HG03025 (cell line): ENCODE results near the gene TFCP2.
A peak's percentile ranks its signal among the peaks of the same experiment; 100 is the strongest.

Source experiments
- ATAC-seq: cut with Tn5 transposase; IDR thresholded peaks from one replicate; pipeline ENCODE4 v1.9.1; 2021; ENCODE audit warnings: mild to moderate bottlenecking, moderate library complexity; ENCODE audit not compliant: unreplicated experiment, low FRiP score

Gene TFCP2

DNA sequence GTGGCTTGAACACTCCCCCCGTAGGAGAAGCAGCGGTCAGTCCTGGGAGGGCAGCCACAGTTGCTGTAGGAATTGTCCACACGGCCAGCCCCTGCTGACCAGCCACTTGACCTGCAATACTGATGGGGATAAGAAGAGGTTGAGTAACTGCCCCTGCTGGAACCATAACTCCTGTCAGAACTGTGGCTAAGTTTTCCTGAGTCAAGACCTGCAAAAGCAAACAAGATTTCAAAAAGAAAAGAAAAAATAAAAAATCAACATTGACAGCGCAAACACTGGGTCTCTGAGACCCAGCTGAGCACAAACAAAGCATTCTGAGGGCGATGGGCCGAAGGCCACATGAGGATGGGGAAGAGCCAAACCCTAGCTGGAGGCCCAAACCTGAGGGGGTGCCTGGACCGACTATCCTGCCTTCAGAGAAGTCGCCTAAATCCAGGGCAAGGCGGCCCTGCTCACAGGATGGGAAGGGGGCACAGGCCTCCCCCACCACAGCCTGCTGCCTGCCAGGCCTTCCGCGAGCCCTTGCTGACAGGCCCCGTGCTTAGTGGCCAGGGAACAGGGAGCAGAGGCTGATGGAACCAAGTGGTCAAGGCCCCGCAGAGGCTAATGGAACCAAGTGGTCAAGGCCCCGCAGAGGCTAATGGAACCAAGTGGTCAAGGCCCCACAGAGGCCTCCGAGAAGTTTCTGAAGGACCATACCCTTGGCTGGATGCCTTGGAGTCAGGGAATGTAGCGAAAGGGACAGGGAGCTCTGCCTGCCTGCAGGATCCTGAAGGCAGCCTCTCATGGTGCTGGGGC, 25.8 kb upstream of the TFCP2 start:
- no peak for ATAC-seq

DNA sequence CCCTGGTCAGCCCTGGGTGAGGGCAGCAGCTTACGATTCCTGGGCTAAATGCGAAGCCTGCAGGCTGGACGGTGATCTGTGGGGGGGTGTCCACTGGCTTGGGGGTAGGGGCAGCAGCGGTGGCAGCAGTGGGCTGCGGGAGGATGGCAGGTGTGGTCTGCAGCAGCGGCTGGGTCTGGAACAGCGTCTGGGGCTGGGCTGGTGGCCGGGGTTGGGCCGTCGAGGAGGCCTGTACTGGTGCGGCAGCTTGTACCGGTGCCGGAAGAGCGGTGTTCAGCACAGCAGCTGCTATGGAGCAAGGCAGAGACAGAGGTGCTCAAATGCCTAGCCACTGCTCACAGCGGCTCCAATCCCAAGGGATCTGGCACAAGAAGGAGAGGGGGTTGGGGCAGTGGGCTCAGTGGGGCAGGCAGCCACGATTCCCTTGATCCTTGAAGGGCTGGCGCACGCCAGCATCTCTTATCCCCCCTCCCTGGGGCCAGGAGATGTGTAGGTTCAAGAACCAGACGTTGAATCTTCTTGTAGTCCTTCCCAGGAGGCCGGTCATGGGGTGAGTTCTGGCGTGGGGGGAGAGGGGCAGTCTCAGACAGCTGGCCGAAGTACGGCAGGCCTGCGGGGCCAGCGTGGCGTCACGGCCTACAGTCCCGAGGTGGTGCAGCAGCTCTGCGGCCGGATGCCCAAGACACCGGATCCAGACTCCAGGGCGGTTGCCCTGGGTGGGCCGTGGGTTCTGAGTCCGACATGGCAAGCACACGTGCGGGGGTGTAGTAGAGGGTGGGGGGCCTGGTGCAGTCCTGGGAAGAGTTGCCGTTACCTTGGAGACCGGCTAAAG, 25.0 kb upstream of the TFCP2 start:
- ATAC-seq = no peak

DNA sequence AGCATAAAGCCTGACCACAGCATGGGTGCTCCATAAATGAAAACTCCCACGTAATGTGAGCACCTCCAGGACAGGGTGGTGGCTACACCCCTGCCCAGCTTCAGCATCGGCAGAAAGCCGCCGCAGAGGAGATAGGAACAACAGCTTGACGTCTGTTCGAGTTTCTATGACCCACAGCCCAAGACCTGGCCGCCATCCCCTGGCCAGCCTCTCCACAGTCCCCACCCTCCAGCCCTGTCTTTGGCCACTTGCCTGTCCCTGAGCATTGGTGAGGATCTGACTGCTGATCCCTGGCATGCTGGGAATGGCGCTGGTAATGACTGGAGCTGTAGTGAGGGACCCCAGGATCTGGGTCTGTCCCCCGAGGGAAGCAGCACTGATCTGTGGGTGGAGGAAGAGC, 23.6 kb upstream of the TFCP2 start:
- ATAC-seq = no peak

DNA sequence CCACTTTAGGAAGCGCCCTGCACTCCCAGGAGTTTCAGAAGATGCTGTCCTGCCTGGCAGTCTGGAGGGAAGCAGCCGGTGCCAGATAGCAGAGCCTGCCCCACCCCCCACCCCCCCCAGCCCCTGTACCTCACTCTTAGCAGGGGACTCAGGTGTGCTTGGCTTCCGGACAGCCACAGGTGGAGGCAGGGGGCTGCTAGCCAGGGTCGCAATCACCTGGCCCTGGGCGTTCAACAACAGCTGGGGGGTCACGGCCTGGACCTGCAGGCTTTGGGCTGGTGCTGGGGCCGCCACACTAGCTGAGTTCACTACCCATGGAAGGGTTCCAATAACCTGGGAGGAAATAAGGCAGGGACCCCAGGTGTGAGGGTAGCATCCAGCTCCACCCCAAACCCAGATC, 22.9 kb upstream of the TFCP2 start:
- ATAC-seq = no peak

DNA sequence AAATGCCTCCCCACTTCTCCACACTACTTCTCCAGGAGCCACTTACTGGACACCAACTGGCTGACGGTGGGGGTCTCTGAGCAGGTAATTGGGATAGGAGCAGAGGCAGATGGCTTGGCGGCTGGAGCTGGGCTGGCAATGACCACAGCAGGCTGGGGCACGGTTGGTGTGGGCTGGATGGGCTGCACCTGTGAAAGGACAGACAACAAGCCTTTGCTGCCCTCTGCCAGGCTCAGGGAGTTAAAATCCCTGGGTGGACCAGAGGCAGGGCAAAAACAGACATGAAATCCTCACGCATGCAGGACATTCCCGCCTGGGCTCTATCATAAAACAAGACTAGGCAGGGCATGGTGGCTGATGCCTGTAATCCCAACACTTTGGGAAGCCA, 19.3 kb upstream of the TFCP2 start:
- no peak for ATAC-seq

DNA sequence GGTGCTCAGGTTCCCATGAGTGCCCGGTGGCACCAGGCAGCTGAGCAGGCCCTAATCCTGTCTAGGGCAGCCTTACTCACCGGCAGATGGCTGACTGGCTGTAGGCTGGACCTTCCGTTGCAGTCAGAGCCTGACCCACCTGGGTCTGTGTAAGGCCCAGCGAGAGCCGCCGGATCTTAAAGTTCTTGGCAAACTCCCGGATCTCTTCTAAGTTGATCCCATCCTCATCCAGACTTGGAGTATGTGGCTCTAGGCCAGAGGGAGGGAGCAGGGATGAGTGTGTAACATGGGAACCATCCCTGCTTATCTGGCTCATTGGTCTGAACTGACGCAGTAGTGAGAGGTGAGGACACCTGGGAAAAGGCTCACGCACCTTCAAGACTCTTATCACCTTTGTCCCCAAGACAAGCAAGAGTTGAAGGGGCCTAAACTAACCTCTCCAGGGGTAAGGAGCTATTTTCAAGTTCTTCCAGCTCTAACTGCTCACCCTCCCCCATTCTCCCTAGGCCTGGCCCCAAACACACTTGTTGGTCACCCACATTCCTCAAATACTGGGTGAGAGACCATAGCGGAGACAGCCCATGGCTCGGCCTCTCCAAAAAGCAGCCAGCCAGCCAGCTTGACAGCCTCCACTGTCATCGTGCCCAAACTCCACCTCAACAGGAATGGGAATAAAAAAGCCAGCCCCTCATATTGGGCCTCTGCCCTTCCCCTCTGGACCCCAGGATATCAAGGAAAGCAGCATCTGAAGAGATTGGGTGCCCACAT, 18.8 kb upstream of the TFCP2 start:
- no peak for ATAC-seq

DNA sequence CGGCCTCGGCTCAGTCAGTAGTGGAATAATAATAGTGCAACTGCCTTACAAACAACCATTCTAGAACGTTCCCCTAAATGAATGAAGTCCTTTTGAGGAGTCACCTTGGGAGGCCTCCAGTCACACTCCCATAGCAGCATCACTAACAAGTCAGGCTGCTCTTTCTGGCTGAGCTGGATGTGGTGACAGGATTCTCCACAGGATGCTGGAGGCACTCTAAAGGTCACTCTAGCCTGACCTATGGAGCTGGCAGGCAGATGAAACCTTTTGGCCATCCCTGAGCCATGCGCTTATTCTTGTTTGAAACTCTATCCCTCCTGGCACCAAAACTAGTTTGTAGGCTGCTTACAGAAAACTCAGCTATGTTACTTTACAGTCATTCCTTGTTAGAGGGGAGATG, 17.9 kb upstream of the TFCP2 start:
- no peak for ATAC-seq

DNA sequence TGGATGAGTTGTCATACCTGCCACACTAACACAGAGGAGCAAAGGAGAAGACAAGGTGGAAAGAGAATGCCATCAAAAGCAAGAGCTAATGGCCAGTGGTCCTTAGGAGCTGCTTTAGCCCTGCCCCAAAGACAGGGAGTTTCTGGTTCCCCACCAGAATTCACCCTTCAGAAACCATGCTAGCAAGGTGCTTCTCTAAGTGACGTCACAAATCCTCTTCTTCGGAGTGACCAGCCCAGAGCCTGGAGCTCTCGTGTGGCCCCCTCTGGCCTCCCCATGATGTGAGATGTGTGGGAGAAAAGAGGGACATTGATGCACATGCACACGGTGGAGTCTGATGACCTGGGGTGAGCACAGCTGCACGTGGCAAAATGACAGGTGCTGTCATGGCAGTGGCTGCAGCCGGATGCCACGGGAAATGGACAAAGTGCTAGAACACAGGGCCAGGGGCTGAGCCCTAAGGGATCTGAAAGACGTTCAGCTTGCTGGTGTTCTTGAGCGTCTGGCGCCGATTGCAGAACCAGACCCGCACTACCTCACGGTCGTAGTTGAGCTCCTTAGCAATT, 16.9 kb upstream of the TFCP2 start:
- ATAC-seq = no peak

DNA sequence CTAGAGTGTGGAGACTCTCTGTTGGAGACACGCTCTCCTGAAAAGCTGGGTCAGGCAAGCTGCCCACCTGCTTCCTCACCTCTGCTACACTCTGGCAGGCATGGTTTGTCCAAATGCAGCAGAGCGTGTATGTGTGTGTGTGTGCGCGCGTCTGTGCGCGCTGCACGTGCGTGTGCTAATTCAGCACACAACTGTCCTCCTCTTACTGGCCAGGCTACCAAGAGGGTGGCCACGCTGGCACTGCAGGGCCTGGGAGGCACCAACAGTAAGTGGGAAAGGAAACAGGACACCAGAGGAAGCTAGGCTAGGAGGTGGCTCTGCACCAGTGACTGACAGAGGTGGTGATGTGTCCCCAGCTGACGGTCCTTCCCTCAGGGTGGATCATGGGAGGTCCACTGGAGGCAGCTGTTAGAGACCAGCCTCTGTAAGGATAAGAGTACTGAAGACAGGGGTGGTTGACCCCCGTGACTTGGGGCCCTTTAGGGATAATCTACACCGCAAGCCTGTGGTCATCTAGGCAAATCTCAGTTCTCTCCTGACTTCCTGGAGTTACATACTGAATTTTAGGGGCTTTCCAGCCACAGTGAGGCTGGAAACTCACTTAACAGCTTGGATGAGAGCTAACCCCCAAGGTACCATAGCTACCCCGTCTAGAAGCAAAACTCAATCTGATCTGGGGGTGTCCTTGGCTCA, 15.6 kb upstream of the TFCP2 start:
- no peak for ATAC-seq

DNA sequence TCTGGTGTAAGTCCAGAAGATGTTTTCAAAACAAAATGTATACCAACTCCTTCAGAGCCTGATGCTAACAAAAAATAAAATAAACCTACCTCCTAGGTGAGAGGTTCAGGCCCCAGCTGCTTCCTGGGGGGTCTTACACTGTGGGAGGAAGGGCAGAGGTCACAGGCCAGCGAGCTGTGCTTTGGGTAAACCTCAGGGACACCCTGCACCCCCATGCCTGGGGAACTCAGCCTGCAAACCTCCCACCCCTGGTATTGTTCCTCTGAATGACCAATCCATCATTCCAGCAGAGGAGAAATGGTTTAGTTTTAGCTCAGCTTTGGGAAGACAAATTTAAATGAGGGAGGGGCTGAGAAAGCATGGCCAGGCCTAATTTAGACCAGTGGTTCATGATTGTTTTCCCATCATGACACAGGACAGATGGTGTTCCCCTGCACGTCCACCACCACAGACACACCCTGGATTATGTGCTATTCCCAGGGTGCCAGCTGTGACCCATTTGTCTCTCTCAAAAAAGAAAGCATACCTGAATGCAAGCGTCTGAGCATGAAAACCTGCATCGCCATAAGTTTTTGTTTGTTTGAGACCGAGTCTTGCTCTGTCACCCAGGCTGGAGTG, 14.5 kb upstream of the TFCP2 start:
- ATAC-seq = no peak

DNA sequence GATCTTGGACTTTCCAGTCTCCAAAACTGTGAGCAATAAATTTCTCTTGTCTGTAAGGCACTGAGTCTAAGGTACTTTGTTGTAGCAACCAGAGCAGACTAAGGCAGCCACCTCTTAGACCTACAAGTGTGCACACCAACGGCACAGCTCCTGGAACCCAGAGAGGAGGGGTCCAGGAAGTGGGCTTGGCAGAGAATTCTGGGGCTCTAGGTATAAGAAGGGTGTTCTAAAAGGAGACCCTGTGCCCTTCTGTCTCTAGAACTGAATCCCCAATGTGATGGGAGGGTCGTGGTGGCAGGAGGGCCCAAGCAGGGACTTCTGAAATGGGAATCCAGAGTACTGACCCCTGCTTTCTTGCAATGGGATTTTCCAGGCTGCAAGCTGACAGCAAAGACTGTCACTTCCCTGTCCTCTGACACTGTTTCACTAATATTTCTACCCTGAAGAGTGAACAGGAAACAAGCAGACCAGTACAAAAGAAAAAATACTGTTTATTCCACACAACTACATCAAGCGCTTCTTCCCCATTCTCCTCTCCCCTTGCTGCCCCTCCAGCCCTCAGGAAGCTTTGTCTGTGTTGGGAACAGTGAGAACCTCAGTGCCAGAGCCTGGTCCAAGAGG, 13.6 kb upstream of the TFCP2 start:
- no peak for ATAC-seq

DNA sequence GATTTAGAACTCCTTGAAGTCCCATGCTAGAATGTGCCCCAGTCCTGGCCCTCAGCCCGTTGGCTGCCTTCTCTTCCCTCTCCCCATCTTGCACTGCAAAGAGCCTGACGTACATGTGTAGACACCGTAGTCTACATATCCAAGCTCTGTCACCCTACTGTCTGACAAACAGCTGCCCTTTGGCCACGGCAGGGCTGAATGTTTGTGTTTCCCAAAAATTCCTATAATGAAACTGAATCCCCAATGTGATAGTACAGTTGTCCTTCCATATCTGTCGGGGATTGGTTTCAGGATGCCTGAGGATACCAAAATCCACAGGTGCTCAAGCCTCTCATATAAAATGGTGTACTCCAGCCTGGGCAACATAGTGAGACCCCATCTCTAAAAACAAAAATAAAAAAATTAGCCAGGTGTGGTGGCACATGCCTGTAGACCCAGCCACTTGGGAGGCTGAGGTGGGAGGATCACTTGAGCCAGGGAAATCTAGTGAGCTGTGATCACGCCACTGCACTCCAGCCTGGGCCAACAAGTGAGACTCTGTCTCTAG, 12.3 kb upstream of the TFCP2 start:
- ATAC-seq = no peak

DNA sequence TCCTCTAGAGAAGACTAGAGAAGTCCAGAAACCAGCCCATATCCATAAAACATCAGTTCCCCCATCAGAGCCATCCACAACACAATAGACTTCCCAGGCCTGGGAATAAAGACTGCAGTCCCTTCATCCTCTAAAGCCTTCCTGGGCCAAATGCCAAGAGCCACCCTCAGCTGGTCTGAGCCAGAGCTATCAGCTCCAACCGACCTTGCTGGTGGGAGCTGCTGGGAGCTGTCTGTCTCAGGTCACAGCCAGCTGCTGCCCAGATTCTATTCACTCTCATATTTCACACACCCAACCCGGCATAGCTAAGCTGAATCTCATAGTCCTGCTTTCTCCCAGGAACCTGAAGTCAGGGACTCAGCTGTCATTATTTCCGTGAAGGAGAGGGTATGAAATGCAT, 10.9 kb upstream of the TFCP2 start:
- ATAC-seq = no peak

DNA sequence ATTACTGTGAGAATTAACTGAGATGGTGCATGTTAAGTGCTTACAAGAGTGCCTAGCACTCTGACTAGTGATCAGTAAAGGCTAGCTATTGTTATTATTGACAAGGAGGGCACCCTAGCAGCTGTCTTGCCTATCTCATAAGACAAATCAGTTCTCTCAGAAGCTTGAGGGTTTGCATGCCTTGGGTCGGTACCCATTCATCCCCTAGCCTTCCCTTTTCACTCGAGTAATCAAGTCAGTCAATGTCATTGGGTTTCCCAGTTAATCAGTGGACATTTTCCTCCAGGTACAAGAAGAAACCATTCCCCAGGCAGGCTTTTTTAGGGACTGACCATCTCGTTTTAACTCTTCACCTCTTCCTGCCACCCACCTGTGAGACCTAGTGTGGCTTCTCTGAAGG, 10.4 kb upstream of the TFCP2 start:
- no peak for ATAC-seq

DNA sequence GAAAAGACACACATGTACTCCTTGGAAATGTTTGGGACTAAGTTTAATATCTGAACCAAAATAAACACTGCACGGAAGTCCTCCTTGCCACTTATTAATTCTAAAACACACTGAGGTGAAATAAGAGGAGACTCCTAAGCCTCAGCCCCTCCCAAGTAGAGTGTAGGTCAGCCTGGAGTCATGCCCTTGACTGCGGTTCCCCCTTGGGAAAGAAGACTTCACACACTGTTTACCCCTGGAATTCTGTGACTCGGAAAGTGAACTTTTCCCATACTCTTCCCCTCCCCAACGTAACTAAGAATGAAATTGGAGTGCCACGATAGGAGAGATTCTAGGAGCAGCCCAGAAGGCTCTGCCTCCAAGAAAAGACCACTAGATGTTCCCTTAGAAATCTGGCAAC, 8.6 kb upstream of the TFCP2 start:
- ATAC-seq = no peak

DNA sequence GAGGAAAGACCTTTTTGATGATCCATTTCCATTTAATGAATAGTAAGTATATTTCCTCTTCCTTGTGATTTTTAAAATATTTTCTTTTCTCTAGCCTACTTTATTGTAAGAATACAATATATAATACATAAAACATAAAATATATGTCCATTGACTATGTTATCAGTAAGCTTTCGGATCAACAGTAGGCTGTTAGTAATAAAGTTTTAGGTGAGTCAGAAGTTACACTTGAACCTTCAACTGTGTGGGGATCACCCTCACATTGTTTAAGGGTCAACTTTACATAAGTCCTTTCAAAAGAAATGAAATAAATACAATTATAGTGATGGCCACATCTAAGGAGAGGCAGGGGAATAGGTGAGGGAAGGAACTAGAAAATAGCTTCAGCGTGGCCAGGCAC, 5.0 kb upstream of the TFCP2 start:
- no peak for ATAC-seq

DNA sequence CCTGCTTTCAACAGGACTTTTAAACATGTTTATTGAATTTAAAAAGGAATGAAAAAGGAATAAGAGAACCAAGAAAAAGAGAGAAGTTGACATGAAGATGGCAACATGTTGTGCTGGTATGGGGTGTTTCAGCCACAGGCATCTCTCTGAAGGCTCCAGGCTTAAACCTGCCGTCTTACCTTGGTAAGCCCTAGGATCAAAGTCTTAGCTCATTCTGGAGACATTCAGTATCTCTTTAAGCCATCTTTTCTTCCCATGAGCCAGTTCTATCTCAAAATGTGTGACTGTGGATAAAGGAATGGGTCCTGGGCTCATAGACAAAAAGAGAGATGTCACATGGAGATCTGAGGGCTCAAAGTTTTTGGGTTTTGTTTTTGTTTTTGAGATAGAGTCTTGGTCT, 1.6 kb upstream of the TFCP2 start:
- no peak for ATAC-seq

DNA sequence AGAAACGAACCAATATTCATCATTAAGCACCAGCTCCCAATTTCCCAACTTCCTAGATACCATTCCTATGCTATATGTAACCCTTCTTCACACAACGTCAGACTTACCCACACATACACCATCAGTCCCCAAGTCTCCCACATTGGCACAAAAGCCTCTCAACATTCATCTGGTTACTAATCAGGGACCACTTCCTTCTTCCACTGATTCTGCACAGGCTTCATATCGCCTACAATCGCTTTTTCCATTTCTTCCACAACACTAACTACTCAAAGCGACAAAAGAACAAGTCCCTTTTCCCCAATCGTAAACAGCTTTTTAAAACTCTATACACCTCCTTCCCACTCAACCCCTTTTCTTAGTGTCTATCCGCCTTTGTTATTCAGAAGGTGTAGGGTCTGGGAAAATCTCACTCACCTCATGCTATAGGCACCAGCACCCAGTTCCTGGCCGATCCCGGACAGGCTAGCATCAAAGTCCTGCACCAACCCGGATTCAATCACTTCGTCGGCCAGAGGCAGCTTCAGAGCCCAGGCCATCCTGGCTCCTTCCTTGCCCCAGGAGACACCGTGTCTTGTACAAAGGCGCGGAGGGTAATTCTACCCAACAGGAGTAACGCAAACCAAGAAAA, 936 bp downstream of the TFCP2 start:
- ATAC-seq = peak; percentile 5

DNA sequence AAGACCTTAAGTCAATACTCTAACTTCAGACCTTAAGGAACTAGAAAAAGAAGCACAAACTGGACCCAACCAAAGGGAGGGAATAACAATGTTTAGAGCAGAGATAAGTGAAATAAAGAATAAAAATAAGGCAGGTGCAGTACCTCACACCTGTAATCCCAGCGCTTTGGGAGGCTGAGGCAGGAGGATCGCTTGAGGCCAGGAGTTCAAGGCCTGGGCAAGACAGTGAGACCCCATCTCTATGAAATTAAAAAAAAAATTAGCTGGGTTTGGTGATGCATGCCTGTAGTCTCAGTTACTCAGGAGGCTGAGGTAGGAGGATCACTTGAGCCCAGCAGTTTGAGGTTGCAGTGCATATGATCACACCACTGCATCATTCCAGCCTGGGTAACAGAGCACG, 9.1 kb downstream of the TFCP2 start:
- ATAC-seq = no peak
